ENCODE results near the gene AKAP8. TPM values are rescaled to one million over a fixed set of nuclear protein-coding genes. Genes with fewer than 3 reads are reported as not detected.

The AKAP8 gene
- total RNA-seq, 4 donors from 2014 or later = 17.4 to 32.4 (median 21.7) TPM

DNA sequence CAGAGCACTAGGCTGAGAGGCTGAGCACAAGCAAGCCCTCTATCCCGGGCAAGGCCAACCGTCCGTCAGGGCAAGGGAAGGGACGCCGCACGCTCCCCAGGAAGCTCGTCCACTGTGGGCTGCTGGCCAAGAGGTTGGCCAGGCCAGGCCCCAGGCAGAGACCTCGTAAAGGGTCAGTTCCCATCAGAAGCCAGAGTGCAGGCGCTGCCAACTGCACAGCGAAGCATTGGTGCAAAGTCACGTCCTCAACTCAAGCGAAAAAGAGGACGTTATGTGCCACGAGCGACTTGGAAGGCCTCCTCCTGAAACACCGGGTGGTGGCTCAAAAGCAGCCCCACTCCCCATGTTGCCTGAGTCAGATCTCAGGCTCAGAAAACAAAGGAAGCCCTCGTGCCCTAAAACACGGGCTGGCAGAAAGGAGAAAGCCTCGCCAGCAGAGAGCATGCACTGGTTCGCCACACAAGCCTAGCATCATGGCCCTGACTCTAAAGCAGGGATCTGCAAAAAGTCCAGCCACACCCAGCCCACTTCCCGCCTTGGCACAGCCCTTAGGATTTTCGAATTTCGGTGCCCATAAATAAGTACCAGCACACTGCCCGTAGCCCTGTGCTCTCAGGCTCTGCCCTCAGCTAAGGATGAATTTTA, 4.7 kb downstream of the AKAP8 start:
- WGBS, 2 donors = 49 to 57% methylated on average over 7 to 8 of the region's 24 CpGs
- intact Hi-C loops (cut with DNase I) = loop anchor here (10.0 kb wide), 1 partner anchor 110 kb away; no protein-coding TSS in a partner anchor
- Histone ChIP-seq H3K36me3 (peaks cover 20 to 50% (median 35%) of the 10 kb centered on the region in 3 donors), H3K27me3 (no peaks in the 10 kb centered on the region), H3K9me3 (no peaks in the 10 kb centered on the region), H3K4me3 (no peak overlapping the region), H3K27ac (peak overlapping the region; percentile 11 to 53 (median 40)), H3K4me1 (peaks cover 16 to 56% (median 46%) of the 10 kb centered on the region in 3 donors)
- no peak for TF ChIP-seq POLR2A (IDR thresholded peaks at IDR 0.05)
- TF ChIP-seq, protein P1, sequence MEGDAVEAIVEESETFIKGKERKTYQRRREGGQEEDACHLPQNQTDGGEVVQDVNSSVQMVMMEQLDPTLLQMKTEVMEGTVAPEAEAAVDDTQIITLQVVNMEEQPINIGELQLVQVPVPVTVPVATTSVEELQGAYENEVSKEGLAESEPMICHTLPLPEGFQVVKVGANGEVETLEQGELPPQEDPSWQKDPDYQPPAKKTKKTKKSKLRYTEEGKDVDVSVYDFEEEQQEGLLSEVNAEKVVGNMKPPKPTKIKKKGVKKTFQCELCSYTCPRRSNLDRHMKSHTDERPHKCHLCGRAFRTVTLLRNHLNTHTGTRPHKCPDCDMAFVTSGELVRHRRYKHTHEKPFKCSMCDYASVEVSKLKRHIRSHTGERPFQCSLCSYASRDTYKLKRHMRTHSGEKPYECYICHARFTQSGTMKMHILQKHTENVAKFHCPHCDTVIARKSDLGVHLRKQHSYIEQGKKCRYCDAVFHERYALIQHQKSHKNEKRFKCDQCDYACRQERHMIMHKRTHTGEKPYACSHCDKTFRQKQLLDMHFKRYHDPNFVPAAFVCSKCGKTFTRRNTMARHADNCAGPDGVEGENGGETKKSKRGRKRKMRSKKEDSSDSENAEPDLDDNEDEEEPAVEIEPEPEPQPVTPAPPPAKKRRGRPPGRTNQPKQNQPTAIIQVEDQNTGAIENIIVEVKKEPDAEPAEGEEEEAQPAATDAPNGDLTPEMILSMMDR (IDR thresholded peaks at IDR 0.05) = no peak
- DNase-seq = no peak

DNA sequence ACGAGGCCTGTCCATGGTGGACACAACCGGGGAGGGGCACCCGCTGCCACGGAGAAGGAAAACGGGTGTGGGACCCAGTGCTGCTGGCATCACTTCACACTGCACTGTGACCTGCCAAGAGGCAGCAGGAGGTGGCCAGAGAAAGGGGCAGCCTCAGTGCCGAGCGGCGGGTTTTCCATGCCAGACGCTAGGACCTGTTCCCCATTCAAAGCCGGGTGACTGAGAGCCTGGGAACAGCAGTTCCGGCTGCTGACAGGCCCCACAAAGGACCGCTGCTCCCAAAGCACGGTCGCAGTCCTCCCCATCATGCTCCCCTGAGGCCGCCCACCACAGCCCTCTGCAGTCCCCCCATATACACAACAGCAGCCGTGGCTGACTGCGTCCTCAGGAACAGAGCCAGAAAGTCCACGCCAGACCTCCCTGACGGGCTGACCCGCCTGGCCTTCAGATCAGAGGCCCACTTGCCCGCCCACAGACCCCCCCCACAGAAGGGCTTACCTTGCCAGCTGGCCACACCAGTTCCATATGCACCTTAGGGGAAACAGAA, 5.4 kb downstream of the AKAP8 start:
- intact Hi-C loops (cut with DNase I) = loop anchor here (10.0 kb wide), 1 partner anchor 109 kb away; no protein-coding TSS in a partner anchor
- Histone ChIP-seq H3K9me3 (no peaks in the 10 kb centered on the region), H3K4me3 (no peak overlapping the region), H3K36me3 (peaks cover 28 to 57% (median 42%) of the 10 kb centered on the region in 3 donors), H3K27me3 (no peaks in the 10 kb centered on the region), H3K4me1 (peaks cover 16 to 56% (median 46%) of the 10 kb centered on the region in 3 donors), H3K27ac (peak overlapping the region; percentile 11 to 53 (median 40))
- 72 to 87% methylated on average over 8 to 17 of the region's 21 CpGs for WGBS, 2 donors
- no peak for DNase-seq
- TF ChIP-seq POLR2A (IDR thresholded peaks at IDR 0.05) = no peak
- TF ChIP-seq, protein P1 (IDR thresholded peaks at IDR 0.05) = no peak

GRCh38 chr19:15373644-15374043, 5.9 kb downstream of the AKAP8 start:
- no peaks in the 10 kb centered on the region for H3K27me3 ChIP-seq
- H3K27ac ChIP-seq = peak overlapping the region in 1 of 4 donors; percentile 11
- TF ChIP-seq POLR2A (IDR thresholded peaks at IDR 0.05) = no peak
- TF ChIP-seq, protein P1 (IDR thresholded peaks at IDR 0.05) = no peak
- intact Hi-C loops (cut with DNase I) = loop anchor here (10.0 kb wide), 1 partner anchor 109 kb away; no protein-coding TSS in a partner anchor
- 81% methylated on average over 15 of the region's 22 CpGs; no CpG with 5 or more reads in 1 of the 2 donors for WGBS, 2 donors
- H3K36me3 ChIP-seq = peaks cover 33 to 63% (median 43%) of the 10 kb centered on the region in 3 donors
- DNase-seq = no peak
- H3K4me3 ChIP-seq = no peak overlapping the region
- no peaks in the 10 kb centered on the region for H3K9me3 ChIP-seq
- peaks cover 16 to 56% (median 46%) of the 10 kb centered on the region in 3 donors for H3K4me1 ChIP-seq

DNA sequence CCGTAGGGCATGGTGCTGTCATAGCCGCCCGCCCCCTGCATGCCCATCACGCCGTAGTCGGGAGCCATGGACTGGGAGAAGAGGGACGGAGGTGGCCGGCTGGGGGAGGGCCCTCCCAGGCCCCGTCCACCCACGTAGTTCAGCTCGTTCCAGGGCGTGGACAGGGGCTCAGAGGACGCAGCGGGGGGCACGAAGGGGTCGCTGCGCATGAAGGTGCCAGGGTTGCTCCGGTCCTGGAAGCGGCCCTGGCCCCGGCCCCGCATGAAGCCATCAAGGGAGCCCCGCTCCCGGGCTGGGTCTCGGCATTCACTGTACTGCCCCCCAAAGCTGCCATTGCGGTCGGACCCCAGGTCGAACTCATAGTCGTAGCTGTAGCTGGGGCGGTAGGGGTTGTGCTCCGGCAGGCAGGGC, 6.7 kb downstream of the AKAP8 start:
- H3K4me1 ChIP-seq = peaks cover 11 to 52% (median 44%) of the 10 kb centered on the region in 3 donors
- intact Hi-C loops (cut with DNase I) = loop anchor here (10.0 kb wide), 1 partner anchor 108 kb away; no protein-coding TSS in a partner anchor
- no peaks in the 10 kb centered on the region for H3K9me3 ChIP-seq
- 89 to 96% methylated on average over 14 to 15 of the region's 30 CpGs for WGBS, 2 donors
- TF ChIP-seq, protein P1 (IDR thresholded peaks at IDR 0.05) = no peak
- no peak for TF ChIP-seq POLR2A (IDR thresholded peaks at IDR 0.05)
- H3K27ac ChIP-seq = no peak overlapping the region
- DNase-seq = no peak
- no peaks in the 10 kb centered on the region for H3K27me3 ChIP-seq
- H3K4me3 ChIP-seq = no peak overlapping the region
- peaks cover 40 to 70% (median 48%) of the 10 kb centered on the region in 3 donors for H3K36me3 ChIP-seq

DNA sequence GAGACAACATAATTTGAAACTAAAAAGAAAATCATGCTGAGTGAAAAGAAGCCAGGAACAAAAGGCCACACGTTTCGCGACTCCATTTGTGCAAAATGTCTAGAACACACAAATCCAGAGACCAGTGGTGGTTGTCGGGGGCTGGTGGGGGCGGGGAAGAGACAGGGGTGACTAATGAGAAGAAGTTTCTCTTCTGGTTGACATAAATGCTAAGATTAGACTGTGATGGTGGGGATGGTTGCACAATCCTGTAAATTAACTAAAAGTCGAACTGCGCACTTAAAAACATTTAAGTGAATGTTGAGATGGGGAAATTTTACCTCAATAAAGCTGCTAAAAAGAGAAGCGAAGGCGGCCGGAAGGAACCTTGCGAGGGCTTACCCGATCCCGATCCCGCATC, 7.1 kb downstream of the AKAP8 start:
- intact Hi-C loops (cut with DNase I) = loop anchor here (10.0 kb wide), 1 partner anchor 108 kb away; no protein-coding TSS in a partner anchor
- 90 to 92% methylated on average over 14 of the region's 14 CpGs for WGBS, 2 donors

More for the DNA sequence above, 7.1 kb downstream of the AKAP8 start:
- TF ChIP-seq, protein P1 (IDR thresholded peaks at IDR 0.05) = no peak
- no peak for TF ChIP-seq POLR2A (IDR thresholded peaks at IDR 0.05)
- no peak for DNase-seq
- H3K9me3 ChIP-seq = no peaks in the 10 kb centered on the region
- no peak overlapping the region for H3K4me3 ChIP-seq
- no peaks in the 10 kb centered on the region for H3K27me3 ChIP-seq
- H3K36me3 ChIP-seq = peaks cover 45 to 75% (median 53%) of the 10 kb centered on the region in 3 donors
- H3K27ac ChIP-seq = no peak overlapping the region
- H3K4me1 ChIP-seq = peaks cover 7 to 47% (median 40%) of the 10 kb centered on the region in 3 donors

Measured in esophagus squamous epithelium (tissue), 5 donors.